ENCODE measurements around the gene ATN1.

ATN1 gene

GRCh38 chr12:6944381-6945186 is 16.8 kb downstream of the ATN1 start:
- peak in 13 of 14 donors; percentile 48 to 92 (median 85) for DNase-seq

GRCh38 chr12:6945613-6946012 is 17.9 kb downstream of the ATN1 start:
- DNase-seq = no peak

- DNase-seq = peak in 1 of 14 donors; percentile 61
Observed at GRCh38 chr12:6946033-6946919, 18.5 kb downstream of the ATN1 start.

GRCh38 chr12:6946920-6947374 is 19.2 kb downstream of the ATN1 start:
- DNase-seq = no peak

- DNase-seq = no peak
Observed at GRCh38 chr12:6947615-6948014, 19.9 kb downstream of the ATN1 start.

GRCh38 chr12:6948873-6949594 is 21.3 kb downstream of the ATN1 start:
- DNase-seq = no peak

GRCh38 chr12:6950401-6950801 is 22.6 kb downstream of the ATN1 start:
- no peak for DNase-seq

- DNase-seq = peak in 5 of 14 donors; percentile 23 to 60 (median 41)
Observed at GRCh38 chr12:6950811-6951540, 23.2 kb downstream of the ATN1 start, which contains the start of gene PTPN6. PTPN6 (plus strand) TSS chr12:6951356; CDS start chr12:6951513, 157 bp downstream.

- no peak for DNase-seq
Observed at GRCh38 chr12:6951551-6952120, 23.9 kb downstream of the ATN1 start.

- DNase-seq = no peak
Observed at GRCh38 chr12:6952121-6952862, 24.5 kb downstream of the ATN1 start.

GRCh38 chr12:6952863-6953441 is 25.2 kb downstream of the ATN1 start:
- DNase-seq = no peak

- DNase-seq = peak in 9 of 14 donors; percentile 31 to 75 (median 62)
Observed at GRCh38 chr12:6953442-6954315, 25.9 kb downstream of the ATN1 start.

GRCh38 chr12:6954316-6955107 is 26.8 kb downstream of the ATN1 start:
- DNase-seq = no peak

- no peak for DNase-seq
Observed at GRCh38 chr12:6955108-6956020, 27.6 kb downstream of the ATN1 start.

- DNase-seq = no peak
Observed at GRCh38 chr12:6956021-6956727, 28.4 kb downstream of the ATN1 start.

GRCh38 chr12:6957151-6957701 is 29.5 kb downstream of the ATN1 start:
- no peak for DNase-seq
